ENCODE results near the gene IPO11.

DNA sequence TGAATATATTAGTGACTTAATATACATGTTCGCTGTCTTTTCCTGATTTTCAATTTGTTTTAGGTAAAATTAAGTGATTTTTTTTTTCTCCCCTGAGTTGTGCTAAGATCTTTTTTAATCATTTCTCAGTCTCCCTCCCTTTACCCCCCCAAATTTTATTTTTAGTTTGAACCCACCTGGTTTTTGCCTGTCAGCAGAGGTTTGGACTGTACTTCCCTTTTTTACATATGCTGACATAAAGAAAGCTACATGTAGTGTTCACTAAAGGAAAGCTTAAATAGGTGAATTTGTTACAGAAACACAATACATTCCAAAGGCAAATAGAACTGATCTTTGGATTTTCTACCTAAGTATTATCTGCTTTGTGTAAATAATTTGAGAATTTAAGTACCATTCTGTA lies 82.2 kb downstream of the IPO11 start:
- TF ChIP-seq, protein P1, sequence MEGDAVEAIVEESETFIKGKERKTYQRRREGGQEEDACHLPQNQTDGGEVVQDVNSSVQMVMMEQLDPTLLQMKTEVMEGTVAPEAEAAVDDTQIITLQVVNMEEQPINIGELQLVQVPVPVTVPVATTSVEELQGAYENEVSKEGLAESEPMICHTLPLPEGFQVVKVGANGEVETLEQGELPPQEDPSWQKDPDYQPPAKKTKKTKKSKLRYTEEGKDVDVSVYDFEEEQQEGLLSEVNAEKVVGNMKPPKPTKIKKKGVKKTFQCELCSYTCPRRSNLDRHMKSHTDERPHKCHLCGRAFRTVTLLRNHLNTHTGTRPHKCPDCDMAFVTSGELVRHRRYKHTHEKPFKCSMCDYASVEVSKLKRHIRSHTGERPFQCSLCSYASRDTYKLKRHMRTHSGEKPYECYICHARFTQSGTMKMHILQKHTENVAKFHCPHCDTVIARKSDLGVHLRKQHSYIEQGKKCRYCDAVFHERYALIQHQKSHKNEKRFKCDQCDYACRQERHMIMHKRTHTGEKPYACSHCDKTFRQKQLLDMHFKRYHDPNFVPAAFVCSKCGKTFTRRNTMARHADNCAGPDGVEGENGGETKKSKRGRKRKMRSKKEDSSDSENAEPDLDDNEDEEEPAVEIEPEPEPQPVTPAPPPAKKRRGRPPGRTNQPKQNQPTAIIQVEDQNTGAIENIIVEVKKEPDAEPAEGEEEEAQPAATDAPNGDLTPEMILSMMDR (IDR thresholded peaks at IDR 0.05), result no peak
- no peak for TF ChIP-seq POLR2A (IDR thresholded peaks at IDR 0.05)

Data from thyroid gland (tissue), 4 donors.